ENCODE measurements around the gene ANAPC16.
A peak's percentile ranks its signal among the peaks of the same experiment; 100 is the strongest.

The ANAPC16 gene

GRCh38 chr10:72273410-72274212 lies 57.8 kb downstream of the ANAPC16 start, which contains the start of gene DDIT4:
DDIT4 (plus strand) TSS chr10:72273924; CDS start chr10:72274217, 293 bp downstream.
- H2AFZ ChIP-seq (ENCODE audit: low read length, unreplicated experiment), result no peak within 1 kb of the TSS
- H3K27ac ChIP-seq (ENCODE audit: low read depth, low read length), result peak within 1 kb of the TSS; percentile 90
- H3K79me2 ChIP-seq (ENCODE audit: control insufficient read depth, insufficient read depth, low read length, unreplicated experiment), result peaks cover 25% of the 10 kb centered on the region
- H3K36me3 ChIP-seq (ENCODE audit: insufficient read depth, low read length), result peaks cover 23% of the 10 kb centered on the region
- peaks cover 22% of the 10 kb centered on the region for H3K4me1 ChIP-seq (ENCODE audit: control insufficient read depth, insufficient read depth, low read length, unreplicated experiment)
- peak within 1 kb of the TSS; percentile 92 for H3K4me3 ChIP-seq (ENCODE audit: low read depth, low read length)
- no peaks in the 10 kb centered on the region for H3K27me3 ChIP-seq (ENCODE audit: insufficient read depth, low read length)

DNA sequence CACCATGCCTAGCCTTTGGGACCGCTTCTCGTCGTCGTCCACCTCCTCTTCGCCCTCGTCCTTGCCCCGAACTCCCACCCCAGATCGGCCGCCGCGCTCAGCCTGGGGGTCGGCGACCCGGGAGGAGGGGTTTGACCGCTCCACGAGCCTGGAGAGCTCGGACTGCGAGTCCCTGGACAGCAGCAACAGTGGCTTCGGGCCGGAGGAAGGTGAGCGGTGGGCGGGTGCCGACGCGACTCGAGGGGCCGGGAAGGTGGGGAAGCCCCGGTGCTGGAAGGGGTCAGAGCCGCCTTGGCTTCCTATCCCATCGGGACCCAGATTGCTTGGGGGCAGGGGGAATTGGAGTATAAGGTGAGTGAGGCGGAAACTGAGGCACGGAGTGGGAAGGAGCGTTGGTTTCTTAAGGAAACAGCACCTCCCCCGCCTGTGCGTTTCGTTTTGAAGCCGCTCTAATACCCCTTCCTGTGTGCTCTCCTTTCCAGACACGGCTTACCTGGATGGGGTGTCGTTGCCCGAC lies 58.5 kb downstream of the ANAPC16 start:
- no peaks in the 10 kb centered on the region for H3K27me3 ChIP-seq (ENCODE audit: insufficient read depth, low read length)
- H2AFZ ChIP-seq (ENCODE audit: low read length, unreplicated experiment), result no peak overlapping the region
- H3K27ac ChIP-seq (ENCODE audit: low read depth, low read length), result peak overlapping the region; percentile 90
- H3K36me3 ChIP-seq (ENCODE audit: insufficient read depth, low read length), result peaks cover 23% of the 10 kb centered on the region
- peak overlapping the region; percentile 92 for H3K4me3 ChIP-seq (ENCODE audit: low read depth, low read length)
- H3K4me1 ChIP-seq (ENCODE audit: control insufficient read depth, insufficient read depth, low read length, unreplicated experiment), result peaks cover 22% of the 10 kb centered on the region
- peaks cover 25% of the 10 kb centered on the region for H3K79me2 ChIP-seq (ENCODE audit: control insufficient read depth, insufficient read depth, low read length, unreplicated experiment)

- Histone ChIP-seq H3K4me1 (ENCODE audit: control insufficient read depth, insufficient read depth, low read length, unreplicated experiment) (peaks cover 22% of the 10 kb centered on the region), H3K27ac (ENCODE audit: low read depth, low read length) (peak overlapping the region; percentile 90), H2AFZ (ENCODE audit: low read length, unreplicated experiment) (no peak overlapping the region)
These were observed 59.0 kb downstream of the ANAPC16 start for GRCh38 chr10:72274730-72275350.

DNA sequence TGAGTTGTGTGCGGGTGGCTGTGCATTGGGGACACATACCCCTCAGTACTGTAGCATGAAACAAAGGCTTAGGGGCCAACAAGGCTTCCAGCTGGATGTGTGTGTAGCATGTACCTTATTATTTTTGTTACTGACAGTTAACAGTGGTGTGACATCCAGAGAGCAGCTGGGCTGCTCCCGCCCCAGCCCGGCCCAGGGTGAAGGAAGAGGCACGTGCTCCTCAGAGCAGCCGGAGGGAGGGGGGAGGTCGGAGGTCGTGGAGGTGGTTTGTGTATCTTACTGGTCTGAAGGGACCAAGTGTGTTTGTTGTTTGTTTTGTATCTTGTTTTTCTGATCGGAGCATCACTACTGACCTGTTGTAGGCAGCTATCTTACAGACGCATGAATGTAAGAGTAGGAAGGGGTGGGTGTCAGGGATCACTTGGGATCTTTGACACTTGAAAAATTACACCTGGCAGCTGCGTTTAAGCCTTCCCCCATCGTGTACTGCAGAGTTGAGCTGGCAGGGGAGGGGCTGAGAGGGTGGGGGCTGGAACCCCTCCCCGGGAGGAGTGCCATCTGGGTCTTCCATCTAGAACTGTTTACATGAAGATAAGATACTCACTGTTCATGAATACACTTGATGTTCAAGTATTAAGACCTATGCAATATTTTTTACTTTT lies 59.7 kb downstream of the ANAPC16 start:
- H2AFZ ChIP-seq (ENCODE audit: low read length, unreplicated experiment), result no peak overlapping the region
- peaks cover 22% of the 10 kb centered on the region for H3K4me1 ChIP-seq (ENCODE audit: control insufficient read depth, insufficient read depth, low read length, unreplicated experiment)
- H3K79me2 ChIP-seq (ENCODE audit: control insufficient read depth, insufficient read depth, low read length, unreplicated experiment), result peaks cover 25% of the 10 kb centered on the region
- peaks cover 23% of the 10 kb centered on the region for H3K36me3 ChIP-seq (ENCODE audit: insufficient read depth, low read length)
- peak overlapping the region; percentile 92 for H3K4me3 ChIP-seq (ENCODE audit: low read depth, low read length)
- no peaks in the 10 kb centered on the region for H3K27me3 ChIP-seq (ENCODE audit: insufficient read depth, low read length)
- H3K27ac ChIP-seq (ENCODE audit: low read depth, low read length), result peak overlapping the region; percentile 90

More at GRCh38 chr10:72274730-72275350, 59.0 kb downstream of the ANAPC16 start:
- peak overlapping the region; percentile 92 for H3K4me3 ChIP-seq (ENCODE audit: low read depth, low read length)
- no peaks in the 10 kb centered on the region for H3K27me3 ChIP-seq (ENCODE audit: insufficient read depth, low read length)
- H3K36me3 ChIP-seq (ENCODE audit: insufficient read depth, low read length), result peaks cover 23% of the 10 kb centered on the region
- H3K79me2 ChIP-seq (ENCODE audit: control insufficient read depth, insufficient read depth, low read length, unreplicated experiment), result peaks cover 25% of the 10 kb centered on the region

DNA sequence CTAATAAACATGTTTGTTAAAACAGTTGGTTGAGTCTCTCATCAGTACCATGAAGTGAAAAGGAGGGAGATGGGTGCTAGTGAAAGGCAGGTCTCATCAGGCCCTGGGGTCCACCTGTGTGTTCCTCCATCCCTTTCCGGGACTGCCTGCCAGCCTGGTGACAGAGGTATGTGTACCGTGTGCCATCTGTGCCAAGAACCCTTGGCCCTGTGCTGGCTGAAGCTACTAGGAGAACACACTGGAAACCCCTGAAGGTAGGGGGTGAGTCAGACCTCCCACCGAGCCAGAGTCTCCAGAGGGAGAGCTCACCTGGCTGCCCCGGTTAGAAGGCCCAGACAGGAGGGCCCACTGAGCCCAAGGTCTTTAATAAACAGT lies 60.2 kb downstream of the ANAPC16 start:
- Histone ChIP-seq H3K4me3 (ENCODE audit: low read depth, low read length) (peak overlapping the region; percentile 92), H3K4me1 (ENCODE audit: control insufficient read depth, insufficient read depth, low read length, unreplicated experiment) (peaks cover 22% of the 10 kb centered on the region), H3K27ac (ENCODE audit: low read depth, low read length) (peak overlapping the region; percentile 90), H3K79me2 (ENCODE audit: control insufficient read depth, insufficient read depth, low read length, unreplicated experiment) (peaks cover 25% of the 10 kb centered on the region), H2AFZ (ENCODE audit: low read length, unreplicated experiment) (no peak overlapping the region), H3K36me3 (ENCODE audit: insufficient read depth, low read length) (peaks cover 23% of the 10 kb centered on the region), H3K27me3 (ENCODE audit: insufficient read depth, low read length) (no peaks in the 10 kb centered on the region)

GRCh38 chr10:72276421-72277339 lies 60.9 kb downstream of the ANAPC16 start:
- H3K27me3 ChIP-seq (ENCODE audit: insufficient read depth, low read length), result no peaks in the 10 kb centered on the region
- peaks cover 22% of the 10 kb centered on the region for H3K4me1 ChIP-seq (ENCODE audit: control insufficient read depth, insufficient read depth, low read length, unreplicated experiment)
- peaks cover 23% of the 10 kb centered on the region for H3K36me3 ChIP-seq (ENCODE audit: insufficient read depth, low read length)
- peak overlapping the region; percentile 92 for H3K4me3 ChIP-seq (ENCODE audit: low read depth, low read length)
- H2AFZ ChIP-seq (ENCODE audit: low read length, unreplicated experiment), result no peak overlapping the region
- peaks cover 25% of the 10 kb centered on the region for H3K79me2 ChIP-seq (ENCODE audit: control insufficient read depth, insufficient read depth, low read length, unreplicated experiment)
- peak overlapping the region; percentile 90 for H3K27ac ChIP-seq (ENCODE audit: low read depth, low read length)

DNA sequence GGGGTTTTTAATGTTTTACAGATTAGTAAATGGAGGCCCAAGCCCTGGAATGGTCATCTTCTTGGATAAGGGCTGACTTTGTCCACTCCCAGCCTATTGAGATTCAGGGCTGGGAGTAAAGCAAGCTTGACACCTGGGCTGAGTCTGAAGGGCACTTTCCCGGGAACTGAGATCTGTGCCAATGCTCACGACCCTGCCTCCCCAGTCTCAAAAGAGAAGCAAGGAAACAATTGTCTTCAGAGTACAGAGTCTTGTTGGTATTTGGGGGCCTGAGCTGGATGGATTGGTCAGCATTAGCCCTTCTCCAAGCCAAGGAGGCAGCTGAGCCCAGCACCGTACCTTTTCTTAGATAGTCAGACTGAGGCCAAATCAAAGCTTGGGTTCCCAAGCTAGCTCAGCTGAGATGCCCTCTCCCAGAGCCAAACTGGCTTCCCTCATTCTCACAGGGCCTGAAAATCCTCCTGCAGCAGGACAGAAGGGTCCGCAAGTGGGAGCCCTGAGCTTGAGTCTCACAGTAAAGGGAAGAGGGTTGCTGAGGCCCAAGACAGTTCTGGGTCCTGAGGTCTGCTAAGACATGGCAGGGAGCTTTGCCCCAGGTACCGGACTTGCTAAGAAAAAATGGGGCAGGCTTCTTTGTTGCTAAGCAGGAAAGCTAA lies 61.7 kb downstream of the ANAPC16 start:
- Histone ChIP-seq H3K27ac (ENCODE audit: low read depth, low read length) (peak overlapping the region; percentile 90), H3K4me1 (ENCODE audit: control insufficient read depth, insufficient read depth, low read length, unreplicated experiment) (peaks cover 14% of the 10 kb centered on the region), H3K79me2 (ENCODE audit: control insufficient read depth, insufficient read depth, low read length, unreplicated experiment) (peaks cover 25% of the 10 kb centered on the region), H3K27me3 (ENCODE audit: insufficient read depth, low read length) (no peaks in the 10 kb centered on the region), H3K36me3 (ENCODE audit: insufficient read depth, low read length) (peaks cover 23% of the 10 kb centered on the region), H2AFZ (ENCODE audit: low read length, unreplicated experiment) (no peak overlapping the region), H3K4me3 (ENCODE audit: low read depth, low read length) (peak overlapping the region; percentile 92; the same call in 1 of the 2 replicates)

- Histone ChIP-seq H3K27ac (ENCODE audit: low read depth, low read length) (peak overlapping the region; percentile 90), H3K79me2 (ENCODE audit: control insufficient read depth, insufficient read depth, low read length, unreplicated experiment) (peaks cover 25% of the 10 kb centered on the region), H2AFZ (ENCODE audit: low read length, unreplicated experiment) (no peak overlapping the region), H3K4me3 (ENCODE audit: low read depth, low read length) (no peak overlapping the region), H3K4me1 (ENCODE audit: control insufficient read depth, insufficient read depth, low read length, unreplicated experiment) (peaks cover 12% of the 10 kb centered on the region), H3K27me3 (ENCODE audit: insufficient read depth, low read length) (no peaks in the 10 kb centered on the region), H3K36me3 (ENCODE audit: insufficient read depth, low read length) (peaks cover 23% of the 10 kb centered on the region)
These were observed 62.3 kb downstream of the ANAPC16 start for GRCh38 chr10:72277996-72278667.

DNA sequence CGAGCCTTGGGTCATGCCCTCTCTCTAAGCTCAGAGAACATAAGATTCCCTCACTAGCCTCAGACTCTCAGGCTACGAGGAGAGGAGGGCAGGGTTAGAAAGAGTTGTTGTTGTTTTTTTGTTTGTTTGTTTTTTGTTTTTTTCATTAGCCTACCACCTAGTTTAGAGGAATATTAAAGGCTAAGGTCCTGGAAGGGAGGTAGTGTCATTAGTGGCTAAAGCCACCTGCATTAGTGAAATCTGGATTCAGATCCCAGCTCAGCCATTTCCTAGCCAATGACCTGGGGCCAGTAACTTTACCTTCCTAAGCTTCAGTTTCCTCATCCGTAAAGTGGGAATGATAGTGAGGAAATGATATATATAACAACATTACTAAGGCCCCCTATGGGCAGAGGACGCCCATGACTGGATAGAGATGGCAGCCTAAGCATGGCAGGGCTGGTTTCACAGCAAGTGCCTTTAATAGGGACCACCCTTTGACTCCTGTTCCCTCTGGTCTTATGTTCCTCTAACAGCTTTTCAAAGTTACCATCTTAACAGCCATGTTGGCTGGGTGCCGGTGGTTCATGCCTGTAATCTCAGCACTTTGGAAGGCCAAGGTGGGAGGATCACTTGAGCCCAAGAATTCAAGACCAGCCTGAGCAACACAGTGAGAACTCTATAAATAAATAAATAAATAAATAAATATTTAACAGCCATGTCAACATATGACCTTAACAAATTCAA lies 63.0 kb downstream of the ANAPC16 start:
- Histone ChIP-seq H3K4me3 (ENCODE audit: low read depth, low read length) (no peak overlapping the region), H3K36me3 (ENCODE audit: insufficient read depth, low read length) (peaks cover 23% of the 10 kb centered on the region), H3K27ac (ENCODE audit: low read depth, low read length) (peak overlapping the region; percentile 90), H3K4me1 (ENCODE audit: control insufficient read depth, insufficient read depth, low read length, unreplicated experiment) (peaks cover 12% of the 10 kb centered on the region), H3K27me3 (ENCODE audit: insufficient read depth, low read length) (no peaks in the 10 kb centered on the region), H3K79me2 (ENCODE audit: control insufficient read depth, insufficient read depth, low read length, unreplicated experiment) (peaks cover 25% of the 10 kb centered on the region), H2AFZ (ENCODE audit: low read length, unreplicated experiment) (no peak overlapping the region)

All from ACC112 (cell line).